Neutrophil (primary cell): ENCODE measurements around the gene LRRC4C.

ENCODE experiments used
- H3K27ac ChIP-seq: fragments of 200-600 bp; sonication (generic); 2 replicates; pipeline ENCODE4 v1.5.1; 2016; ENCODE audit warnings: mild to moderate bottlenecking, moderate library complexity
- H3K27me3 ChIP-seq: fragments of 200-600 bp; sonication (generic); 2 replicates; pipeline ENCODE4 v1.6.0; 2016; ENCODE audit warnings: mild to moderate bottlenecking
- H3K36me3 ChIP-seq: fragments of 200-600 bp; sonication (generic); 2 replicates; pipeline ENCODE4 v1.5.1; 2017
- H3K4me1 ChIP-seq, 2 experiments: fragments of 200-600 bp in 1 of 2; sonication (generic) in 1 of 2; 1 replicate in 1 of 2; 2 replicates in 1 of 2; pipeline versions ENCODE4 v1.5.1 to v1.6.1; 2013 to 2016; ENCODE audit warnings: low read depth in 1 of 2, low read length in 1 of 2, mild to moderate bottlenecking in 1 of 2, moderate library complexity in 1 of 2; ENCODE audit not compliant: control insufficient read depth in 1 of 2, insufficient read depth in 1 of 2
- H3K4me3 ChIP-seq, 2 experiments: fragments of 200-600 bp in 1 of 2; sonication (generic) in 1 of 2; 1 replicate in 1 of 2; 2 replicates in 1 of 2; pipeline ENCODE4 v1.5.1; 2013 to 2016; ENCODE audit warnings: low read depth in 1 of 2, low read length in 1 of 2, mild to moderate bottlenecking in 1 of 2, moderate library complexity in 1 of 2
- H3K9me3 ChIP-seq: fragments of 200-600 bp; sonication (generic); 2 replicates; pipeline ENCODE4 v1.5.1; 2016
- CTCF ChIP-seq: fragments of 200-600 bp; sonication (generic); IDR thresholded peaks from 2 replicates; pipeline ENCODE4 v1.5.1; 2016; ENCODE audit warnings: antibody characterized with exemption

LRRC4C gene

GRCh38 chr11:40826601-40827000 lies 632.9 kb downstream of the LRRC4C start:
- Histone ChIP-seq H3K27me3 (no peaks in the 10 kb centered on the region), H3K4me3 (no peak overlapping the region), H3K9me3 (no peaks in the 10 kb centered on the region), H3K4me1 (no peaks in the 10 kb centered on the region), H3K36me3 (no peaks in the 10 kb centered on the region), H3K27ac (no peak overlapping the region)
- no peak for TF ChIP-seq CTCF

- no peak overlapping the region for H3K27ac ChIP-seq
- H3K4me1 ChIP-seq = no peaks in the 10 kb centered on the region
- TF ChIP-seq CTCF = no peak
- no peak overlapping the region for H3K4me3 ChIP-seq
- H3K36me3 ChIP-seq = no peaks in the 10 kb centered on the region
- H3K27me3 ChIP-seq = no peaks in the 10 kb centered on the region
- no peaks in the 10 kb centered on the region for H3K9me3 ChIP-seq
These were observed 634.1 kb downstream of the LRRC4C start for GRCh38 chr11:40825201-40825834.

- no peak overlapping the region for H3K27ac ChIP-seq
- no peak overlapping the region for H3K4me3 ChIP-seq
- no peaks in the 10 kb centered on the region for H3K4me1 ChIP-seq
- no peaks in the 10 kb centered on the region for H3K27me3 ChIP-seq
- H3K36me3 ChIP-seq = no peaks in the 10 kb centered on the region
- no peaks in the 10 kb centered on the region for H3K9me3 ChIP-seq
- no peak for TF ChIP-seq CTCF
These were observed 640.2 kb downstream of the LRRC4C start for GRCh38 chr11:40819230-40819629.

- H3K4me1 ChIP-seq = no peaks in the 10 kb centered on the region
- H3K9me3 ChIP-seq = no peaks in the 10 kb centered on the region
- H3K4me3 ChIP-seq = no peak overlapping the region
- H3K27me3 ChIP-seq = no peaks in the 10 kb centered on the region
- H3K27ac ChIP-seq = no peak overlapping the region
- TF ChIP-seq CTCF = no peak
- no peaks in the 10 kb centered on the region for H3K36me3 ChIP-seq
These were observed 642.5 kb downstream of the LRRC4C start for GRCh38 chr11:40816976-40817375.

GRCh38 chr11:40797981-40798380 lies 661.5 kb downstream of the LRRC4C start:
- H3K4me1 ChIP-seq = no peaks in the 10 kb centered on the region
- H3K27me3 ChIP-seq = no peaks in the 10 kb centered on the region
- H3K27ac ChIP-seq = no peak overlapping the region
- no peak for TF ChIP-seq CTCF
- no peaks in the 10 kb centered on the region for H3K9me3 ChIP-seq
- H3K4me3 ChIP-seq = no peak overlapping the region
- H3K36me3 ChIP-seq = no peaks in the 10 kb centered on the region

GRCh38 chr11:40787224-40787623 lies 672.2 kb downstream of the LRRC4C start:
- no peaks in the 10 kb centered on the region for H3K4me1 ChIP-seq
- no peaks in the 10 kb centered on the region for H3K9me3 ChIP-seq
- H3K27ac ChIP-seq = no peak overlapping the region
- H3K27me3 ChIP-seq = no peaks in the 10 kb centered on the region
- no peak overlapping the region for H3K4me3 ChIP-seq
- TF ChIP-seq CTCF = no peak
- no peaks in the 10 kb centered on the region for H3K36me3 ChIP-seq
